DOHH2 (cell line): ENCODE results near the gene POU2F2.

ENCODE experiments used
- H3F3A ChIP-seq: fragments of 200-600 bp; sonication (generic), shearing (Covaris generic); 2 replicates; pipeline ENCODE4 v1.6.0; 2016; ENCODE audit warnings: antibody characterized with exemption, mild to moderate bottlenecking; ENCODE audit not compliant: control insufficient read depth, insufficient read depth
- H3K27ac ChIP-seq: fragments of 200-600 bp; sonication (generic); 2 replicates; pipeline ENCODE4 v1.5.1; 2014; ENCODE audit warnings: low read depth, mild to moderate bottlenecking, low read length, moderate library complexity
- H3K27me3 ChIP-seq: fragments of 200-600 bp; sonication (generic); 2 replicates; pipeline ENCODE4 v1.6.1; 2014; ENCODE audit warnings: mild to moderate bottlenecking, low read length, mixed read lengths; ENCODE audit not compliant: control insufficient read depth
- H3K36me3 ChIP-seq: fragments of 200-600 bp; sonication (generic); 2 replicates; pipeline ENCODE4 v1.6.1; 2014; ENCODE audit warnings: mild to moderate bottlenecking, low read length, moderate library complexity, mixed read lengths; ENCODE audit not compliant: control insufficient read depth
- H3K4me1 ChIP-seq: fragments of 200-600 bp; sonication (generic); 2 replicates; pipeline ENCODE4 v1.6.1; 2014; ENCODE audit warnings: mild to moderate bottlenecking, low read length, mixed read lengths; ENCODE audit not compliant: control insufficient read depth
- H3K4me2 ChIP-seq: fragments of 200-600 bp; sonication (generic); 2 replicates; pipeline ENCODE4 v1.6.0; 2014; ENCODE audit warnings: mild to moderate bottlenecking, low read length, moderate library complexity
- H3K4me3 ChIP-seq: fragments of 200-600 bp; sonication (generic); 2 replicates; pipeline ENCODE4 v1.5.1; 2014; ENCODE audit warnings: mild to moderate bottlenecking, low read length, mixed read lengths
- H3K79me2 ChIP-seq: fragments of 200-600 bp; sonication (generic); 2 replicates; pipeline ENCODE4 v1.6.1; 2014; ENCODE audit warnings: mild to moderate bottlenecking, low read length, mixed read lengths; ENCODE audit not compliant: control insufficient read depth
- H3K9me2 ChIP-seq: fragments of 200-600 bp; sonication (generic); replicated peaks from 2 replicates; pipeline ENCODE4 v1.6.1; 2014; ENCODE audit warnings: mild to moderate bottlenecking, low read length, mixed read lengths; ENCODE audit not compliant: control insufficient read depth
- H3K9me3 ChIP-seq: fragments of 200-600 bp; sonication (generic); 2 replicates; pipeline ENCODE4 v1.6.1; 2014; ENCODE audit warnings: antibody characterized with exemption, low read length, mixed read lengths; ENCODE audit not compliant: control insufficient read depth, insufficient read depth
- H4K20me1 ChIP-seq: fragments of 200-600 bp; sonication (generic); 2 replicates; pipeline ENCODE4 v1.6.0; 2014; ENCODE audit warnings: low read depth, mild to moderate bottlenecking, antibody characterized with exemption, low read length, moderate library complexity; ENCODE audit not compliant: control insufficient read depth, insufficient read depth
- EZH2phosphoT487 ChIP-seq: fragments of 200-600 bp; sonication (generic); IDR thresholded peaks from 2 replicates; pipeline ENCODE4 v1.6.1; 2017; ENCODE audit warnings: borderline replicate concordance, mild to moderate bottlenecking, antibody characterized with exemption, low read length, moderate library complexity, mixed read lengths
- TF ChIP-seq, protein P1 (sequence below): fragments of 200-600 bp; sonication (generic); IDR thresholded peaks from one replicate; pipeline ENCODE4 v1.5.1; 2014; ENCODE audit warnings: antibody characterized with exemption, mild to moderate bottlenecking, low read depth, low read length; ENCODE audit not compliant: poor library complexity, severe bottlenecking

Gene POU2F2

DNA sequence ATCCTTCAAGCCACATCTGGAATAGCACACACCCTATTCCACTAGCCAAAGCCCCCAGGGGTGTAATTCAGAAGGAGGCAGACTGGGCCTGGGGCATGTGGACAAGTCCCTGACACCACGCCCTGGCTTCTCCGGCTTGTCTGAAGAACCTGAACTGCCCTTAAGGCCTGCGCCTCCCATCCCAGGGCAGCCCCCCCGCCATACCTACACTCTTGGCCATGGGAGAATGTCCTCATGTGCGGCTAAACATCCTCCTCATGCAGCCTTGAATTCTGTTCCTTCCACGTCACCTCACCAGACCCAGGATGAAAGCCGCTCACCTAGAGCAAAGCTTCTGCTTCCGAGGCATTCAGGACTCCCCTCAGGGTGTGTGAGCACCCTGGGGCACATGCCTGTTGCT is 24.3 kb upstream of the POU2F2 start:
- Histone ChIP-seq H3F3A (no peaks in the 10 kb centered on the region), H3K9me2 (no peaks in the 10 kb centered on the region), H3K4me2 (no peak overlapping the region), H3K9me3 (no peaks in the 10 kb centered on the region), H3K36me3 (no peaks in the 10 kb centered on the region), H3K4me1 (peaks cover 21% of the 10 kb centered on the region), H3K4me3 (no peak overlapping the region), H3K27ac (no peak overlapping the region), H3K27me3 (peaks cover 11% of the 10 kb centered on the region), H4K20me1 (no peaks in the 10 kb centered on the region), H3K79me2 (no peaks in the 10 kb centered on the region)
- TF ChIP-seq EZH2phosphoT487 = no peak

DNA sequence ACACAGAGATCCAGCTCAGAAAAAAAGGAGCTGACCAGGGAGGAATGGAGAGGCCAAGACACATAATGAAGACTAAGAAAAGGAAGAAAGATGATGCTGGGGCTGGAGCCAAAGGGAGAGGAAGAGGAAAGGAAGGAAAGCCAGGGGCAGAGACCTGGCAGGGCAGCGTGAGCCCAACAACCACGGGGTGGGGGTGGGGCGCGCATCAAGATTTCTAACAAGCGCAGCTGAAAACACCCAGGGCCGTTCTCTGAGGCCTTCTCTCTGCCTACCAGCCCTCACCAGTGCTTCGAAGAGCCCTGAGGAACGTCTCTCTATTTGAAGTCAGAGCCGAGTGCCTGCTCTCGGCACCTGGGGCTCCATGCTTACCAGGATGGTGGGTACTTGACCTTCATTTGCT is 23.6 kb upstream of the POU2F2 start:
- H3K27me3 ChIP-seq = peaks cover 11% of the 10 kb centered on the region
- H3K9me3 ChIP-seq = no peaks in the 10 kb centered on the region
- no peaks in the 10 kb centered on the region for H3K79me2 ChIP-seq
- H3F3A ChIP-seq = no peaks in the 10 kb centered on the region
- no peak overlapping the region for H3K4me3 ChIP-seq
- H3K27ac ChIP-seq = peak overlapping the region; percentile 40; the same call in 1 of the 2 replicates
- H3K36me3 ChIP-seq = no peaks in the 10 kb centered on the region
- TF ChIP-seq, protein P1, sequence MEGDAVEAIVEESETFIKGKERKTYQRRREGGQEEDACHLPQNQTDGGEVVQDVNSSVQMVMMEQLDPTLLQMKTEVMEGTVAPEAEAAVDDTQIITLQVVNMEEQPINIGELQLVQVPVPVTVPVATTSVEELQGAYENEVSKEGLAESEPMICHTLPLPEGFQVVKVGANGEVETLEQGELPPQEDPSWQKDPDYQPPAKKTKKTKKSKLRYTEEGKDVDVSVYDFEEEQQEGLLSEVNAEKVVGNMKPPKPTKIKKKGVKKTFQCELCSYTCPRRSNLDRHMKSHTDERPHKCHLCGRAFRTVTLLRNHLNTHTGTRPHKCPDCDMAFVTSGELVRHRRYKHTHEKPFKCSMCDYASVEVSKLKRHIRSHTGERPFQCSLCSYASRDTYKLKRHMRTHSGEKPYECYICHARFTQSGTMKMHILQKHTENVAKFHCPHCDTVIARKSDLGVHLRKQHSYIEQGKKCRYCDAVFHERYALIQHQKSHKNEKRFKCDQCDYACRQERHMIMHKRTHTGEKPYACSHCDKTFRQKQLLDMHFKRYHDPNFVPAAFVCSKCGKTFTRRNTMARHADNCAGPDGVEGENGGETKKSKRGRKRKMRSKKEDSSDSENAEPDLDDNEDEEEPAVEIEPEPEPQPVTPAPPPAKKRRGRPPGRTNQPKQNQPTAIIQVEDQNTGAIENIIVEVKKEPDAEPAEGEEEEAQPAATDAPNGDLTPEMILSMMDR = no peak
- no peak for TF ChIP-seq EZH2phosphoT487
- H4K20me1 ChIP-seq = no peaks in the 10 kb centered on the region
- H3K4me2 ChIP-seq = peak overlapping the region; percentile 66
- H3K9me2 ChIP-seq = no peaks in the 10 kb centered on the region
- peaks cover 21% of the 10 kb centered on the region for H3K4me1 ChIP-seq

DNA sequence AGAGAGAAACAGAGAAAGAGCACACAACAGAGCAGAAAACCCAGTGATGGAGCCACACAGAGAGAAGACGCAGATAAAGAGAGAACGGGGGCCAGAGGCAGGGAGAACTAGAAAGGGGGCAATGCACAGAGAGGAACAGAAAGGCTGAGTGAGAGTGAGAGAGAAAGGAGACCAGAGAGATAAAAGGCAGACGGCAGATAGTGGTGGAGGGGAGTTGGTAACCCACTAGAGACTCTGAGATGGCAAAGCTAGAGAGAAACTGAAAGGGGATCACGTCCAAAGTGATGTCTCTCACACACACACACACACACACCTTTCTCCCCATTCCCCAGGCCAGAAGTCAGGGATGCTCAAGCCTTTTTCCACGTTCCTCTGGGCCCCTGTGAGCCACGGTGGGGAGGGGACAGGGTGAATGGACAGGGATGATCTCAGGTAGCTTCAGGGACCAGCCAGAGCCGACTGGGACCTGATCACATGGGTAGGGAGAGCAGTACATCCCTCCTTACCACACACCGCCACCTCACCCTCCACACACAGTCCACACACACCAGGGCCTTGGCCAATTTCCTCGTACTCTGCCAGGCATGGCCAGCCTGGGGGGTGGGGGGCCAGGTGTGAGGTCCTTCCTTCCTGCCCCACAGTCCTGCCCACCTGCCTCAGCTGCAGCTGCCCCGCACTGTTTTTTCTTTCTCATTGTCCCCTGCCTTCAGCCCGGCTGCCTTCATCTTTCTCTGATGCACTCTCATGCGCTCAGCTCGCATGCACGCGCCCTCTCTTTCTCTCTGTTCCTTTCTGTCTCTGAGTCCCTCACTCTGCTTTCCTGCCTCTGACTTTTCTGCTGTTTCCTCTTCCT is 22.5 kb upstream of the POU2F2 start:
- TF ChIP-seq, protein P1 = no peak
- no peak for TF ChIP-seq EZH2phosphoT487
- H3K27me3 ChIP-seq = 0 out of 2 replicates have a peak, but pooled peaks cover 2% of the 10 kb centered on the region

More for the DNA sequence above, 22.5 kb upstream of the POU2F2 start:
- Histone ChIP-seq H3K4me1 (peaks cover 21% of the 10 kb centered on the region), H3K4me2 (peak overlapping the region; percentile 66), H3K4me3 (peak overlapping the region; percentile 33), H3K9me2 (no peaks in the 10 kb centered on the region), H3F3A (no peaks in the 10 kb centered on the region), H3K9me3 (no peaks in the 10 kb centered on the region), H3K36me3 (no peaks in the 10 kb centered on the region), H4K20me1 (no peaks in the 10 kb centered on the region), H3K27ac (peak overlapping the region; percentile 40), H3K79me2 (no peaks in the 10 kb centered on the region)
